Thoracic aorta (tissue), 2 donors: ENCODE data around the gene ARRDC5. TPM values are rescaled to one million over a fixed set of nuclear protein-coding genes. Genes with fewer than 3 reads are reported as not detected.
A peak's percentile ranks its signal among the peaks of the same experiment; 100 is the strongest.

Experiments used
- ATAC-seq: fragments of 150-250 bp; one replicate; pipeline ENCODE4 v1.8.0; 2017; ENCODE audit warnings: low read depth; ENCODE audit not compliant: insufficient number of reproducible peaks, low FRiP score
- DNase-seq: peaks from one replicate; pipeline ENCODE4 v3.0.0-alpha.2; 2020; ENCODE audit warnings: low spot score
- H3K27ac ChIP-seq, 2 donors: fragments of 200-600 bp; sonication (generic); 1 replicate in 1 of 2; 2 replicates in 1 of 2; pipeline ENCODE4 v1.5.1; 2016; ENCODE audit warnings: mild to moderate bottlenecking in 2 of 2, moderate library complexity in 2 of 2
- H3K27me3 ChIP-seq: fragments of 200-600 bp; sonication (generic); replicated peaks from 2 replicates; pipeline ENCODE4 v1.6.0; 2016; ENCODE audit warnings: mild to moderate bottlenecking; ENCODE audit not compliant: insufficient read depth
- H3K36me3 ChIP-seq: fragments of 200-600 bp; sonication (generic); one replicate; pipeline ENCODE4 v1.5.1; 2016
- H3K4me1 ChIP-seq, 2 donors: fragments of 200-600 bp; sonication (generic); 1 replicate in 1 of 2; 2 replicates in 1 of 2; pipeline versions ENCODE4 v1.5.1 to v1.6.0; 2016; ENCODE audit warnings: low read depth in 2 of 2, mild to moderate bottlenecking in 1 of 2; ENCODE audit not compliant: control insufficient read depth in 1 of 2
- H3K4me3 ChIP-seq: fragments of 200-600 bp; sonication (generic); 2 replicates; pipeline ENCODE4 v1.5.1; 2016; ENCODE audit warnings: mild to moderate bottlenecking
- H3K9me3 ChIP-seq: fragments of 200-600 bp; sonication (generic); 2 replicates; pipeline ENCODE4 v1.5.1; 2016
- CTCF ChIP-seq: fragments of 200-600 bp; sonication (generic); IDR thresholded peaks from one replicate; pipeline ENCODE4 v1.5.1; 2019; ENCODE audit warnings: antibody characterized with exemption
- total RNA-seq, 2 donors: library from RNA; depleted of rRNA; stranded (reverse); fragments of >200 nt; gene quantifications; one replicate each; pipeline versions ENCODE4 v1.1.0 to v1.2.3, GENCODE V29; 2016

ARRDC5 gene
- total RNA-seq, 2 donors from 2014 or later, result 0.49 to 3.1 TPM

GRCh38 chr19:4923276-4923747 lies 20.6 kb upstream of the ARRDC5 start:
- Histone ChIP-seq H3K9me3 (no peaks in the 10 kb centered on the region), H3K27ac (no peak overlapping the region), H3K4me1 (no peaks in the 10 kb centered on the region), H3K36me3 (no peaks in the 10 kb centered on the region), H3K27me3 (no peaks in the 10 kb centered on the region), H3K4me3 (no peak overlapping the region)
- TF ChIP-seq CTCF, result no peak
- DNase-seq (no peak), ATAC-seq (no peak)

DNA sequence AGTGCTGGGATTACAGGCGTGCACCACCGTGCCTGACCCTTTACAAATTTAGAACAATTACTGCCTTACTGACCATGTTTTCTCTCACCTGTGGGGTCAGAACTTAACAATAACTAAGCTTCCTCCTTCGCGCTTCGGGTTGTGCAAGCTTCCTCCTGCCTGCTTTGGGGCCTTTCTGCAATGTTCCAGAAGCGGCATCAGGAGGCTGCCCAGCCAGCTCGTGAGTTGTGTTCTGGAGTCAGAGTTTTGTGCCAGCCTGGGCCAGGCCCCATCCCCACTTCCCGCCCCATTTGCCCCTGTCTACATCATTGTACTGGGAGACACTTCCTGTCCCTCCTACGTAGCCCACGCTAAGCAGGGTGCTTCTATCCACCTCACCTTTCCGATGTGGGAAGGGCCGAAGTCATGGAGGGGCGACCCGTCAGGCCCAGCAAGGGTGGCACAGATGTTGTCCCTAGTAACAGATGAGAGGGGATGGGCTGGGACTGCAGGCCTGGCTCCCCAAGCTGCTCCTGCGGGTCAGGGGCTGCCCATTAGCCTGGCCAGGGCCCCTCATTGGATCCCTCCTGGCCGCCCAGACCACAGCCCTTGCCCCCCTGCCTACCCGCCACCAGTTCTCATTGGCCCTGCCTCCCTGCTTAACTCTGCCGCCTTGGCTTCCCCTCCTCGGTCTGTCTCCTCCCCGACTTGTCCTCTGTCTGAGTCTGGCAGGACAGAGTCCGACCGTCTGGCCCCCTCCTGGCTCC lies 20.0 kb upstream of the ARRDC5 start:
- H3K36me3 ChIP-seq, result no peaks in the 10 kb centered on the region
- DNase-seq (no peak), ATAC-seq (no peak)
- H3K27me3 ChIP-seq, result no peaks in the 10 kb centered on the region
- no peaks in the 10 kb centered on the region for H3K9me3 ChIP-seq
- no peak overlapping the region for H3K27ac ChIP-seq
- no peak overlapping the region for H3K4me3 ChIP-seq
- no peak for TF ChIP-seq CTCF
- no peaks in the 10 kb centered on the region for H3K4me1 ChIP-seq

- no peak for TF ChIP-seq CTCF
- no peak overlapping the region for H3K27ac ChIP-seq
- H3K9me3 ChIP-seq, result no peaks in the 10 kb centered on the region
- ATAC-seq, result no peak
- peak overlapping the region; percentile 37 for H3K4me3 ChIP-seq
- H3K27me3 ChIP-seq, result no peaks in the 10 kb centered on the region
- H3K36me3 ChIP-seq, result no peaks in the 10 kb centered on the region
- H3K4me1 ChIP-seq, result peaks cover 2 to 21% of the 10 kb centered on the region in 2 donors
- no peak for DNase-seq
These were observed 13.8 kb upstream of the ARRDC5 start for GRCh38 chr19:4916292-4917082.

DNA sequence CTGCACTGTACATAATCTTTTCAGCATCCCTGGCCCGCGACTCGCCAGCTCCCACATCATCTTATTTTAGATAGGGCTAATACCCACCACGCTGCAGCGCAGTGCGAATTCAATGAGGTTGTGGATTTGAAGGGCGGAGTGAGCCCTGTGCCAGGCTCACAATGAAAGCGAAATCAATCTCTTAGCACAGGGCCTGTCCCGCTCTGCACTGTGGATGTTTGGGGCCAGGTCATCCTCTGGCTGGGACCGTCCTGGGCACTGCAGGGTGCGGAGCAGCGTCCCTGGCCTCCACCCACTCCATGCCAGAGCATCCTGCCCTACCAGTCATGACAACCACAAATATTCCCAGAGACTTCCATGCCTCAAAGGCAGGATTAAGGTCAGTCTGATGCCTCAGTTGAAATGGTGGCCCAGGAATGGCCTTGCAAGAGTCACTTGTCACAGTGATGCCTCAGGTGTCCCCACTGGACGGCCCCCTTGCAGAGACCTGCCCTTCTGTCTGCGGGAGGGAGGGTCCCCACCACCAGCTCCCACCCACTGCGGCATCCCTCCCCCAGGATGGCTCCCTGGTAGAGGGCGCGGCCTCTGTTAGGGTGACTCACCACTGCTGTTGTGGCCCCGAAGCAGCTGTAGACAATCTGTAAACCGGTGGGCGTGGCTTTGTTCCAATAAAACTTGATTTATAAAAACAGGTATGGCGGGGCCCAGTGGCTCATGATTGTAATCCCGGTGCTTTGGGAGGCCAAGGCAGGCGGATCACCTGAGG lies 12.2 kb upstream of the ARRDC5 start:
- ATAC-seq, result no peak
- no peak for DNase-seq
- Histone ChIP-seq H3K36me3 (no peaks in the 10 kb centered on the region), H3K4me1 (peaks cover 8 to 35% of the 10 kb centered on the region in 2 donors), H3K9me3 (no peaks in the 10 kb centered on the region), H3K27me3 (no peaks in the 10 kb centered on the region), H3K4me3 (peak overlapping the region; percentile 37), H3K27ac (no peak overlapping the region)
- no peak for TF ChIP-seq CTCF
